GM12878 (cell line): Measurements from ENCODE around the gene GINS1. TPM values are rescaled to one million over a fixed set of nuclear protein-coding genes. Genes with fewer than 3 reads are reported as not detected.

Source experiments
- ATAC-seq: fragments of 200-7000 bp; cut with Tn5 transposase; 3 replicates; pipeline ENCODE4 v1.9.1; 2020; ENCODE audit warnings: mild to moderate bottlenecking, moderate library complexity
- BruUV-seq: library from RNA; stranded (reverse); fragments of 400-500 nt; replicated peaks from 2 replicates; lab custom pipeline; 2021; lab: Mats Ljungman, UMichigan
- CTCF ChIA-PET: fragments of 300-600 bp; sonication (Branson Sonifier 250); formaldehyde crosslinking; extraction: SDS; loops from one replicate; lab custom pipeline; 2021; ENCODE audit warnings: inconsistent platforms; lab: Yijun Ruan, JAX
- POLR2A ChIA-PET: fragments of 350-600 bp; formaldehyde crosslinking; extraction: SDS; loops from one replicate; lab custom pipeline; 2021; ENCODE audit warnings: inconsistent platforms; lab: Charles Lee
- RAD21 ChIA-PET: fragments of 300-600 bp; sonication (Branson Sonifier 250); formaldehyde crosslinking; loops from one replicate; lab custom pipeline; 2023; ENCODE audit warnings: antibody characterized with exemption; ENCODE audit not compliant: unreplicated experiment; lab: Charles Lee
- SMC1A ChIA-PET: fragments of 300-600 bp; sonication (Branson Sonifier 250); formaldehyde crosslinking; loops from one replicate; lab custom pipeline; 2023; ENCODE audit not compliant: unreplicated experiment, uncharacterized antibody; lab: Charles Lee
- DNase-seq: peaks from one replicate; pipeline ENCODE4 v3.0.0-alpha.2; 2011; ENCODE audit warnings: low read depth, low spot score
- FAIRE-seq: peaks from 3 replicates; lab custom pipeline; 2011; peaks lifted over from hg19 to GRCh38; lab: Jason Lieb, UNC
- H2AFZ ChIP-seq: 2 replicates; pipeline ENCODE4 v1.6.0; 2011; ENCODE audit warnings: low read depth, low read length, control low read depth; ENCODE audit not compliant: control insufficient read depth
- H3K27ac ChIP-seq: 2 replicates; pipeline ENCODE4 v1.5.1; 2011; ENCODE audit warnings: control low read depth; ENCODE audit not compliant: control insufficient read depth, insufficient read depth
- H3K27me3 ChIP-seq, 2 experiments: replicated peaks in 1 of 2; 2 replicates each; pipeline versions ENCODE4 v1.6.0 to v1.6.1; 2011; ENCODE audit warnings: low read length in 1 of 2; ENCODE audit not compliant: control insufficient read depth in 2 of 2, insufficient read depth in 2 of 2
- H3K36me3 ChIP-seq, 2 experiments: 2 replicates each; pipeline ENCODE4 v1.5.1; 2011; ENCODE audit warnings: low read length in 1 of 2; ENCODE audit not compliant: control insufficient read depth in 2 of 2, insufficient read depth in 2 of 2
- H3K4me1 ChIP-seq: 2 replicates; pipeline ENCODE4 v1.6.1; 2011; ENCODE audit warnings: mild to moderate bottlenecking, low read length, moderate library complexity, mixed read lengths; ENCODE audit not compliant: control insufficient read depth, insufficient read depth
- H3K4me2 ChIP-seq: 2 replicates; pipeline ENCODE4 v1.6.0; 2011; ENCODE audit warnings: control low read depth; ENCODE audit not compliant: control insufficient read depth, insufficient read depth
- H3K4me3 ChIP-seq: fragments of 200-600 bp; sonication (generic); 2 replicates; pipeline ENCODE4 v1.5.1; 2016
- H3K79me2 ChIP-seq: 2 replicates; pipeline ENCODE4 v1.6.0; 2011; ENCODE audit warnings: low read length; ENCODE audit not compliant: control insufficient read depth, insufficient read depth
- H3K9ac ChIP-seq: 2 replicates; pipeline ENCODE4 v1.8.0; 2011; ENCODE audit warnings: low read length, control low read depth, mixed read lengths; ENCODE audit not compliant: control insufficient read depth, insufficient read depth
- H3K9me3 ChIP-seq: replicated peaks from 3 replicates; pipeline ENCODE4 v1.5.1; 2011; ENCODE audit warnings: mild to moderate bottlenecking, low read length; ENCODE audit not compliant: control insufficient read depth, insufficient read depth
- H4K20me1 ChIP-seq: 2 replicates; pipeline ENCODE4 v1.6.0; 2011; ENCODE audit not compliant: control insufficient read depth, insufficient read depth
- EGR1 ChIP-seq, 2 experiments: IDR thresholded peaks; 1 replicate in 1 of 2; 2 replicates in 1 of 2; pipeline ENCODE4 v1.6.1; 2011 to 2012; ENCODE audit warnings: low read depth in 2 of 2, low read length in 2 of 2, borderline replicate concordance in 1 of 2, mild to moderate bottlenecking in 1 of 2, moderate library complexity in 1 of 2
- ETV6 ChIP-seq, 2 experiments: fragments of 450-650 bp in 1 of 2; IDR thresholded peaks in 1 of 2; conservative IDR thresholded peaks in 1 of 2; 2 replicates each; pipeline ENCODE4 v1.6.1; 2014; ENCODE audit warnings: antibody characterized with exemption in 1 of 2, borderline replicate concordance in 1 of 2, low read depth in 1 of 2, mild to moderate bottlenecking in 1 of 2, moderate library complexity in 1 of 2
- GABPA ChIP-seq: IDR thresholded peaks from 2 replicates; pipeline ENCODE4 v1.6.1; 2014; ENCODE audit warnings: antibody characterized with exemption, low read depth, mild to moderate bottlenecking, inconsistent platforms
- KLF5 ChIP-seq: fragments of 450-650 bp; IDR thresholded peaks from 2 replicates; pipeline ENCODE4 v1.6.1; 2014; ENCODE audit warnings: mild to moderate bottlenecking; ENCODE audit not compliant: partially characterized antibody
- NBN ChIP-seq: fragments of 450-650 bp; IDR thresholded peaks from 2 replicates; pipeline ENCODE4 v1.6.1; 2016
- RAD21 ChIP-seq: IDR thresholded peaks from 2 replicates; pipeline ENCODE4 v1.6.1; 2011; ENCODE audit warnings: mild to moderate bottlenecking, low read depth, low read length, moderate library complexity; ENCODE audit not compliant: insufficient read depth
- RAD51 ChIP-seq: fragments of 450-650 bp; IDR thresholded peaks from 2 replicates; pipeline ENCODE4 v1.6.1; 2016; ENCODE audit warnings: moderate library complexity, mild to moderate bottlenecking, inconsistent platforms
- SMARCA5 ChIP-seq: fragments of 450-650 bp; IDR thresholded peaks from 2 replicates; pipeline ENCODE4 v1.6.1; 2017; ENCODE audit warnings: mild to moderate bottlenecking
- USF2 ChIP-seq: IDR thresholded peaks from 2 replicates; pipeline ENCODE4 v1.6.1; 2011; ENCODE audit warnings: low read depth, low read length, improper control_type of control experiment, borderline replicate concordance
- WGBS: methylation state at CpG from one replicate; pipeline ENCODE4 v1.1.6; 2016; ENCODE audit warnings: low lambda C conversion rate; ENCODE audit not compliant: insufficient replicate concordance, insufficient coverage; ENCODE audit errors: missing lambda C conversion rate; 5-methylcytosine and 5-hydroxymethylcytosine counted together
- in situ Hi-C: fragments of 300-500 bp; cut with MboI; formaldehyde crosslinking; loops from 9 replicates; pipeline ENCODE4 v1.14.3; 2018; ENCODE audit warnings: mixed read lengths
- intact Hi-C: fragments of 100-400 bp; cut with micrococcal nuclease; formaldehyde crosslinking; loops from one replicate; pipeline ENCODE4 v1.14.2; 2022; ENCODE audit not compliant: unreplicated experiment
- polyA plus RNA-seq, 11 experiments: library from polyadenylated mRNA; depleted of rRNA in 4 of 11; unstranded in 6 of 11; stranded (reverse) in 5 of 11; fragments of >200 nt; fragmentation: Nextera tagmentation in 4 of 11; fragmentation: Illumina TruSeq in 1 of 11; extraction: Ambion mirVana in 4 of 11; extraction: Trizol in 1 of 11; gene quantifications; 1 replicate in 1 of 11; 2 replicates in 10 of 11; pipeline versions ENCODE4 v1.2.1 to v1.2.3, GENCODE V29; 2011 to 2016; ENCODE audit warnings: inconsistent platforms in 2 of 11, missing spikeins in 2 of 11, low read depth in 1 of 11
- total RNA-seq, 4 experiments: library from RNA; depleted of rRNA in 3 of 4; stranded (reverse); fragments of >200 nt in 3 of 4; fragmentation: Illumina TruSeq in 1 of 4; extraction: Trizol in 1 of 4; gene quantifications; 2 replicates each; pipeline versions ENCODE4 v1.2.1 to v1.2.3, GENCODE V29; 2013 to 2021

Gene GINS1
- total and polyA plus RNA-seq, 10 of the 15 experiments (the other 5 are each of a cell fraction or from before 2014, with no cell fraction given), result 13.0 to 44.6 (median 30.3) TPM

GRCh38 chr20:25493748-25494505, 86.5 kb downstream of the GINS1 start:
- 47% methylated on average over 10 of the region's 10 CpGs for WGBS
- intact Hi-C loops, result no loop called here
- POLR2A ChIA-PET, result no interaction called here

More at GRCh38 chr20:25493748-25494505, 86.5 kb downstream of the GINS1 start:
- TF ChIP-seq RAD51 (no peak), KLF5 (no peak), NBN (no peak), GABPA (no peak), EGR1 (IDR thresholded peaks at IDR 0.05; ENCODE audit: borderline replicate concordance in 1 of 2, low read depth in 2 of 2, low read length in 2 of 2) (no peak), USF2 (no peak), ETV6 (conservative IDR thresholded peaks at IDR 0.05 in 1 of 2, IDR thresholded peaks at IDR 0.05 in 1 of 2; ENCODE audit: borderline replicate concordance in 1 of 2, low read depth in 1 of 2) (no peak), RAD21 (no peak), SMARCA5 (no peak)
- RAD21 ChIA-PET, result no interaction called here
- H3K9me3 ChIP-seq, result no peaks in the 10 kb centered on the region
- no peak overlapping the region for H3K27ac ChIP-seq
- H2AFZ ChIP-seq, result no peak overlapping the region
- no peak overlapping the region for H3K9ac ChIP-seq
- H3K36me3 ChIP-seq, result no peaks in the 10 kb centered on the region
- no peaks in the 10 kb centered on the region for H3K79me2 ChIP-seq
- in situ Hi-C loops, result no loop called here
- no peak overlapping the region for H3K4me2 ChIP-seq
- no peak overlapping the region for H3K4me3 ChIP-seq
- ATAC-seq, result no peak
- no TSS peak for BruUV-seq
- SMC1A ChIA-PET, result no interaction called here
- no peak for FAIRE-seq
- H3K27me3 ChIP-seq, result no peaks in the 10 kb centered on the region
- CTCF ChIA-PET, result no interaction called here
- no peak for DNase-seq
- H4K20me1 ChIP-seq, result no peaks in the 10 kb centered on the region
- no peaks in the 10 kb centered on the region for H3K4me1 ChIP-seq
